ENCODE measurements around the gene PROX2. TPM values are rescaled to one million over a fixed set of nuclear protein-coding genes. Genes with fewer than 3 reads are reported as not detected.

The PROX2 gene
- total RNA-seq, 2 experiments from 2014 or later: 0.19 to 0.33 TPM

- intact Hi-C loops (cut with micrococcal nuclease): no loop called here
- POLR2A ChIA-PET: interaction anchor here (1.2 to 1.3 kb wide), 2 partner anchors 16 to 47 kb away, joined by 3 to 4 read pairs; no protein-coding TSS in a partner anchor
These were observed 31.8 kb upstream of the PROX2 start for GRCh38 chr14:74907744-74908143.

GRCh38 chr14:74906925-74907521, 31.1 kb upstream of the PROX2 start:
- H3K27ac Mint-ChIP-seq: no peak overlapping the region
- ChIA-PET POLR2A (interaction anchor here (1.2 kb wide), 1 partner anchor 17 kb away, joined by 3 read pairs; no protein-coding TSS in a partner anchor), CTCF (interaction anchor here (0.7 to 14.6 kb wide), 15 partner anchors 13 to 380 kb away, joined by 3 to 499 read pairs (median 10); partner anchors contain the start of genes DLST and PROX2)
- no peak overlapping the region for H3K4me3 Mint-ChIP-seq
- H3K4me1 Mint-ChIP-seq (ENCODE audit: low read depth): no peaks in the 10 kb centered on the region
- H3K36me3 Mint-ChIP-seq: peaks cover 16% of the 10 kb centered on the region
- H3K27me3 Mint-ChIP-seq: no peaks in the 10 kb centered on the region
- no peak for DNase-seq
- intact Hi-C loops (cut with micrococcal nuclease): no loop called here
- no peaks in the 10 kb centered on the region for H3K9me3 Mint-ChIP-seq

More at GRCh38 chr14:74907744-74908143, 31.8 kb upstream of the PROX2 start:
- H3K27ac Mint-ChIP-seq: no peak overlapping the region
- no peaks in the 10 kb centered on the region for H3K9me3 Mint-ChIP-seq
- no peak overlapping the region for H3K4me3 Mint-ChIP-seq
- H3K4me1 Mint-ChIP-seq (ENCODE audit: low read depth): no peaks in the 10 kb centered on the region
- DNase-seq: no peak
- H3K36me3 Mint-ChIP-seq: peaks cover 9% of the 10 kb centered on the region
- CTCF ChIA-PET: interaction anchor here (1.3 to 14.6 kb wide), 9 partner anchors 8 to 212 kb away, joined by 3 to 499 read pairs (median 16); partner anchors contain the start of genes DLST and PROX2
- H3K27me3 Mint-ChIP-seq: no peaks in the 10 kb centered on the region

- H3K27ac Mint-ChIP-seq: peak overlapping the region; percentile 8
- no peak overlapping the region for H3K4me3 Mint-ChIP-seq
- peaks cover 22% of the 10 kb centered on the region for H3K36me3 Mint-ChIP-seq
- H3K9me3 Mint-ChIP-seq: no peaks in the 10 kb centered on the region
- CTCF ChIA-PET: interaction anchor here (0.6 to 14.6 kb wide), 35 partner anchors 11 to 465 kb away, joined by 3 to 499 read pairs (median 6); partner anchors contain the start of genes ACYP1, DLST, MLH3 and PROX2
- peak; percentile 83 for DNase-seq
- intact Hi-C loops (cut with micrococcal nuclease): loop anchor here (1.0 kb wide), 3 partner anchors 23 to 296 kb away; no protein-coding TSS in a partner anchor
- H3K27me3 Mint-ChIP-seq: no peaks in the 10 kb centered on the region
- POLR2A ChIA-PET: interaction anchor here (0.7 to 1.0 kb wide), 2 partner anchors 23 to 45 kb away, joined by 3 to 4 read pairs; no protein-coding TSS in a partner anchor
- no peaks in the 10 kb centered on the region for H3K4me1 Mint-ChIP-seq (ENCODE audit: low read depth)
These were observed 29.7 kb upstream of the PROX2 start for GRCh38 chr14:74905595-74906142.

GRCh38 chr14:74904635-74905503, 28.9 kb upstream of the PROX2 start:
- Mint-ChIP-seq H3K4me1 (ENCODE audit: low read depth) (no peaks in the 10 kb centered on the region), H3K36me3 (peaks cover 27% of the 10 kb centered on the region), H3K27ac (peak overlapping the region; percentile 8), H3K9me3 (no peaks in the 10 kb centered on the region), H3K27me3 (no peaks in the 10 kb centered on the region), H3K4me3 (no peak overlapping the region)
- no peak for DNase-seq
- ChIA-PET CTCF (interaction anchor here (0.6 to 14.6 kb wide), 30 partner anchors 11 to 296 kb away, joined by 3 to 499 read pairs (median 6); partner anchors contain the start of genes ACYP1, DLST, PROX2 and RPS6KL1), POLR2A (interaction anchor here (1.0 kb wide), 1 partner anchor 23 kb away, joined by 4 read pairs; no protein-coding TSS in a partner anchor)
- intact Hi-C loops (cut with micrococcal nuclease): loop anchor here (1.0 kb wide), 3 partner anchors 23 to 296 kb away; no protein-coding TSS in a partner anchor

GRCh38 chr14:74902941-74903705, 27.2 kb upstream of the PROX2 start:
- CTCF ChIA-PET: interaction anchor here (1.2 to 14.6 kb wide), 2 partner anchors 35 to 44 kb away, joined by 3 to 499 read pairs; no protein-coding TSS in a partner anchor

GRCh38 chr14:74898694-74899093, 22.7 kb upstream of the PROX2 start:
- no peaks in the 10 kb centered on the region for H3K27me3 Mint-ChIP-seq
- DNase-seq: no peak
- H3K4me1 Mint-ChIP-seq (ENCODE audit: low read depth): no peaks in the 10 kb centered on the region
- CTCF ChIA-PET: interaction anchor here (1.1 to 9.1 kb wide), 3 partner anchors 8 to 37 kb away, joined by 3 to 80 read pairs (median 5); no protein-coding TSS in a partner anchor
- H3K9me3 Mint-ChIP-seq: no peaks in the 10 kb centered on the region
- H3K27ac Mint-ChIP-seq: no peak overlapping the region
- intact Hi-C loops (cut with micrococcal nuclease): no loop called here
- peaks cover 68% of the 10 kb centered on the region for H3K36me3 Mint-ChIP-seq
- no peak overlapping the region for H3K4me3 Mint-ChIP-seq
- POLR2A ChIA-PET: no interaction called here

More at GRCh38 chr14:74902941-74903705, 27.2 kb upstream of the PROX2 start:
- POLR2A ChIA-PET: no interaction called here
- Mint-ChIP-seq H3K27ac (peak overlapping the region; percentile 6), H3K9me3 (no peaks in the 10 kb centered on the region), H3K27me3 (no peaks in the 10 kb centered on the region), H3K36me3 (peaks cover 45% of the 10 kb centered on the region), H3K4me3 (no peak overlapping the region), H3K4me1 (ENCODE audit: low read depth) (no peaks in the 10 kb centered on the region)
- no peak for DNase-seq
- intact Hi-C loops (cut with micrococcal nuclease): no loop called here

GRCh38 chr14:74898083-74898482, 22.1 kb upstream of the PROX2 start:
- Mint-ChIP-seq H3K36me3 (peaks cover 67% of the 10 kb centered on the region), H3K4me1 (ENCODE audit: low read depth) (no peaks in the 10 kb centered on the region), H3K9me3 (no peaks in the 10 kb centered on the region), H3K4me3 (no peak overlapping the region), H3K27me3 (no peaks in the 10 kb centered on the region), H3K27ac (no peak overlapping the region)
- no peak for DNase-seq
- CTCF ChIA-PET: interaction anchor here (0.6 to 9.1 kb wide), 4 partner anchors 8 to 190 kb away, joined by 3 to 80 read pairs (median 4); no protein-coding TSS in a partner anchor
- intact Hi-C loops (cut with micrococcal nuclease): no loop called here
- POLR2A ChIA-PET: no interaction called here

- ChIA-PET CTCF (interaction anchor here (0.6 to 9.1 kb wide), 4 partner anchors 9 to 190 kb away, joined by 3 to 80 read pairs (median 7); no protein-coding TSS in a partner anchor), POLR2A (no interaction called here)
- Mint-ChIP-seq H3K36me3 (peaks cover 67% of the 10 kb centered on the region), H3K4me1 (ENCODE audit: low read depth) (no peaks in the 10 kb centered on the region), H3K4me3 (no peak overlapping the region), H3K27ac (no peak overlapping the region), H3K27me3 (no peaks in the 10 kb centered on the region), H3K9me3 (no peaks in the 10 kb centered on the region)
- intact Hi-C loops (cut with micrococcal nuclease): no loop called here
- DNase-seq: no peak
These were observed 21.7 kb upstream of the PROX2 start for GRCh38 chr14:74897642-74898041.

- H3K27ac Mint-ChIP-seq: no peak overlapping the region
- no peaks in the 10 kb centered on the region for H3K4me1 Mint-ChIP-seq (ENCODE audit: low read depth)
- H3K27me3 Mint-ChIP-seq: no peaks in the 10 kb centered on the region
- CTCF ChIA-PET: interaction anchor here (1.7 to 9.1 kb wide), 2 partner anchors 10 to 35 kb away, joined by 9 to 80 read pairs; no protein-coding TSS in a partner anchor
- intact Hi-C loops (cut with micrococcal nuclease): no loop called here
- H3K36me3 Mint-ChIP-seq: peaks cover 67% of the 10 kb centered on the region
- no peaks in the 10 kb centered on the region for H3K9me3 Mint-ChIP-seq
- no peak for DNase-seq
- POLR2A ChIA-PET: no interaction called here
- H3K4me3 Mint-ChIP-seq: no peak overlapping the region
These were observed 20.5 kb upstream of the PROX2 start for GRCh38 chr14:74896400-74896799.

- no peak overlapping the region for H3K4me3 Mint-ChIP-seq
- H3K4me1 Mint-ChIP-seq (ENCODE audit: low read depth): no peaks in the 10 kb centered on the region
- no peaks in the 10 kb centered on the region for H3K9me3 Mint-ChIP-seq
- no peak for DNase-seq
- no peak overlapping the region for H3K27ac Mint-ChIP-seq
- CTCF ChIA-PET: interaction anchor here (1.1 to 9.1 kb wide), 4 partner anchors 11 to 194 kb away, joined by 3 to 80 read pairs (median 18); no protein-coding TSS in a partner anchor
- intact Hi-C loops (cut with micrococcal nuclease): no loop called here
- POLR2A ChIA-PET: no interaction called here
- H3K27me3 Mint-ChIP-seq: no peaks in the 10 kb centered on the region
- H3K36me3 Mint-ChIP-seq: peaks cover 61% of the 10 kb centered on the region
These were observed 17.7 kb upstream of the PROX2 start for GRCh38 chr14:74893614-74894091.

GRCh38 chr14:74892745-74893144, 16.8 kb upstream of the PROX2 start:
- Mint-ChIP-seq H3K36me3 (peaks cover 56% of the 10 kb centered on the region), H3K27me3 (no peaks in the 10 kb centered on the region), H3K9me3 (no peaks in the 10 kb centered on the region), H3K4me1 (ENCODE audit: low read depth) (peaks cover 8% of the 10 kb centered on the region), H3K27ac (no peak overlapping the region), H3K4me3 (no peak overlapping the region)
- ChIA-PET POLR2A (no interaction called here), CTCF (interaction anchor here (0.6 to 9.1 kb wide), 3 partner anchors 14 to 32 kb away, joined by 3 to 80 read pairs (median 34); no protein-coding TSS in a partner anchor)
- no peak for DNase-seq
- intact Hi-C loops (cut with micrococcal nuclease): no loop called here
